Measurements from ENCODE around the gene CAPN5. TPM values are rescaled to one million over a fixed set of nuclear protein-coding genes. Genes with fewer than 3 reads are reported as not detected.
"Not testable (repeated sequence)": the region's sequence is repeated elsewhere in the genome, so short reads cannot be mapped to it uniquely, and the experiment has no call there.

The CAPN5 gene
- total RNA-seq, 1 experiment from 2014 or later: 1.7 TPM

DNA sequence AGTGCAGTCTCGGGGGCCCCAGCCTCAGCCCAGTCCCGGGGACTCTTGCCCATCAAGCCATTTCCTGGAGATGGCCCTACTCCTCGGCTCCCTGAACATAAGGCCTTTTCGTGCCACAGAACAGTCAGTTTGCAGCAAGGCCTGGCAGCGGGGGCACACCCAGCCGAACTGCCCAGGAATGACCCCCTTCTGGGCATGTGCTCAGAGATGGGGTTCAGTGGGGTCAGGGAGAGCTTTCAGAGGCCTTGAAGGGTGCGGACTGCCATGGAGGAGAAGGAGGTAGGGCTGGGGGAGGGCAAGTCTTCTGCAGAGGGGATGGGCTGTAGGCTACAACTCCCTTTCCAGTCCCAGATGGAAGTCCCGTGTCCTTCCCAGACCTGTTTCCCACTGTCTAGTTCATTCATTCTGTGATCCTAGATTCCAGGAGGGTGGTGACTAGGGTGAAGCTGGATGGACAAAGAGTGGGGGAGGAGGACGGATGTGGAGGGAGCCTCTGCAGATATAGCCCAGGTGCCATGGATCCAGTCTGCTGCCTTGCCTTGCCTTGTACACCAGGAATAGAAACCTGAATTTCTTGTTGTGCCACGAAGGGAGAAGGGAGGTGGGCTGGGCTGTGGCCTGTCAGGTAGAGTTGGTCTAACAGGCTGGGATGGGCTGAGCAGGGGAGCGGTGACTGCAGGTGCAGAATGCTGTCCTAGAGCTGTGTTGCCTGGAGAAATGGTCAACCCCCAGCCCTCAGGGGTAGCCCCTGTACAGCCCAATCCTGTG, 21.6 kb downstream of the CAPN5 start:
- no peak for DNase-seq (ENCODE audit: low read depth, low spot score)
- in situ Hi-C loops (cut with HindIII; ENCODE audit: low pct_unique_long_range_greater_than_20kb, low sequenced_read_pairs): no loop called here

DNA sequence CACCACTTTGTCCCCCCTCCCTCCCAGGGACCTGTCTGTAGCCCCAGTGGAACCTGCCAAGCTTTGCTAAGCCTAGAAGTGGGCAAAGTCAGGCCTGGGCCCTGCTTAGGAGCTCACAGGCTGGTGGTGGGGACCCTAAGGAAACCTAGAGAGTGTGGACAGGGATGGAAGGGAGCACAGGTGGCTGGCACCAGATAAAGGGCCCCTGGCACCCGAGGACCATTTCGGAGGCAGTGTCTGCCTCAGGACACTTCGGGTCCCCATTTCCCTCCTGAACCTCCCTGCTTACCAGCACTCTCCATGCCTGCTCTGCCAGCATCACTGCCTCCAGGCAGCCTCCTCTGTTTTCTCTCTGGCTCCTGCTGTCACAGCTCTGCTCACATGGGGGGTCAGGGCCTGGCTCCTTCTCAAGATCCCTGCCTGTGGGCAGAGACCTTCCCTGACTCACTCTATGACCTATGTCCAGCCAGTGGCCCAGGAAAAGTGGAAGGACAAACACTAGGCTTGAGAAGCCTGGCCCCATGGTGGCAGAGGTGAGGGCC, 22.3 kb downstream of the CAPN5 start:
- DNase-seq (ENCODE audit: low read depth, low spot score): no peak
- in situ Hi-C loops (cut with HindIII; ENCODE audit: low pct_unique_long_range_greater_than_20kb, low sequenced_read_pairs): no loop called here

DNA sequence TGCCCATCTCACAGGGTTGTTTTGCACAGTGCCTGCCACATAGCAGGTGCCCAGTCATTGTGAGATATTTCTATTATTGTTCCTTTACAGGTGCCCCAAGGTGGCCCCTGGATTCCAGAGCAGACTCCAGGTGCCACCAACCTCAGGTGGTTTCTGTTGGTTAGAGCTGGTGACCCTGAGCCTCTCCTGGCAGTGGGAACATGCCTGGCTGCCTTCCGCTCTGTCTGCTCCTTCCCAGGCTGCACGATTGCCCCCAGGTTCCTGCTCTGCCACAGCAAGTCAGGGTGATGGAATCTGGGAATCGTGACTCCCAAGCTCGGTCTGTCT, 23.2 kb downstream of the CAPN5 start:
- in situ Hi-C loops (cut with HindIII; ENCODE audit: low pct_unique_long_range_greater_than_20kb, low sequenced_read_pairs): no loop called here

DNA sequence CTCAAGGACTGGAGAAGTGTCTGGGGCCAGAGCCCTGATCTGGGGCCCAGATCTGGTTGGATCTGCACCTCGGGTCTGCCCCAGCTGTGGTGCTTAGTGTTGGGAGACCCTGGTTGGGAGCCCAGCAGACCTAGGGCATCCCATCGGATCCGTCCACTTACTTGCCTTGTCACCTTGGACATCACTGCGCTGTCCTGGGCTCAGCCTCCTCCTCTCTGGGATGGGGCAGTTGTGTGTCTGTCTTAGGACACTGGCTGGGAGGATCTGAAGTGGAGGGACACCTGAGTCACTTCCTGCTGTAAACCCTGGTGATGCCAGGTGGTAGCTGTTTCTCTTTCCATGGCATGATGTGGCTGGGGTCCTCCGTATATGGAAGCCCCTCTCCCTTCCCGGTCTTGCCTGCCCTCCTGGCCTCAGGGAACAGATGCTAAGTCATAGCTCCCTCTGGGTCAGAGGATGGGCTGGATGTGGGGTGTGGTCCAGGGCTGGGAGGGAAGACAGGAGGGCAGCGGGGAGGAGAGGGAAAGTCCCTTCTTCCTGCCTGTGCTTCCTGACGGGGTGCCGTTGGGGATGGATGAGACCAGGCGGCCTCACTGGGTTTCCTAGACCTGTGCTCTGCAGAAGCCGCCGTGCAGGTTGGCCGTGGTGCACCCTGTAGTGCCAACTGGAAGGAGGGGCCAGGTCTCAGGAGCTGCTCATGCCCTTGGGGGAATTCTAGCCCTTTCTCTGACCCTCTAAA, 23.8 kb downstream of the CAPN5 start:
- DNase-seq (ENCODE audit: low read depth, low spot score): no peak
- in situ Hi-C loops (cut with HindIII; ENCODE audit: low pct_unique_long_range_greater_than_20kb, low sequenced_read_pairs): no loop called here

More for the DNA sequence above, 23.2 kb downstream of the CAPN5 start:
- no peak for DNase-seq (ENCODE audit: low read depth, low spot score)

DNA sequence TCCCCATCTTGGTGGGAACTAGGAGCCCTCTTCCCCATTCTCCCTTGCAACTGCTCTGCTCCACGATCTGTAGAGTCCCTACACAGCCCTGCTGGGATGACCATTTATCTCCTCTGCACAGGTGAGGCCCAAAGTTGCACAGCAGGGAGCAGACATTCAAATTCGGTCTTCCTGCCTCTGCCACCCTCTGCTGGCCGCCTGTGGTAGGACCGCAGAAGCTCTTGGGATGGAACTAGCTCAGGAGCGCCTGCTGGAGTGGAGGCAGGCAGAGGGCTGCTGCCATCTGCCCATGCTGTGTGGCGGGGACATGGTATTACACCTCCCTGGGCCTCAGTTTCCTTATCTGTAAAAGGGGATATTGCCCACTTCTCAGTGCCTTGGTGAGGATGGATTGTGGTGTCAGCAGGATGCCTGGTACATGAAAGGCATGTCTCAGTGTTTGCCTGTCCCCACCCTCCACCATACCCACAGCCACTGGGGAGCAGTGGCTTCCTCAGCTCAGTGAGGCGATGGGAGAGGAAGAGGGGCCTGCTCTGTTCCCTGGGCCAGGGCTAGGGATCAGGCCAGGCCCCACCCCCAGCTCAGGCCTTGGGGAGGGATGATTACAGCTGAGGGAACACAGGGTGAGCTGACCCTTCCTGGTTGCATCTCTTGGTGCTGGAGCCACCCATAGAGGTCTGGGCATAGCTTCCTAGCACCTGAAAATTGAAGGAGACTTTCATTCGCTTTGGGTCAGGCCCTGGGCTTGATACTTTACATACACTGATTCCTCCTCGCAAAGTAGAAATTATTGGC, 24.6 kb downstream of the CAPN5 start:
- in situ Hi-C loops (cut with HindIII; ENCODE audit: low pct_unique_long_range_greater_than_20kb, low sequenced_read_pairs): no loop called here
- DNase-seq (ENCODE audit: low read depth, low spot score): peak; percentile 73

DNA sequence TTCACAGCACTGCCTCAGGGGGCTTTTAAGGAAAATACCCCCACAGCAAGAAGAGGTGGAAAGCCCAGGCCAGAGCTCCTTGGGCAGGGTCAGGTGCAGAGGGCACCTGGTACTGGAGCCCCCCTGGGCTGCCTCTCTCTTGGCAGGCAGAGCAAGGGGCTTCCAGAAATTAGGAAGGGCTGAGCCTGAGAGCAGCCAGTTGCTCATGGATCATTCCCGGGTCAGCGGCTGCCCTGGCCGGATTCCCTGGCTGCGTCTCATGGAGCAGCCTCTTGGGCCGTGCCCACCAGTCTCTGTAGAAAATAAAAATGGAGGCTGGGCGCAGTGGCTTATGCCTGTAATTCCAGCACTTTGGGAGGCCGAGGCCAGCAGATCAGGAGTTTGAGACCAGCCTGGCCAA, 25.6 kb downstream of the CAPN5 start:
- in situ Hi-C loops (cut with HindIII; ENCODE audit: low pct_unique_long_range_greater_than_20kb, low sequenced_read_pairs): no loop called here

DNA sequence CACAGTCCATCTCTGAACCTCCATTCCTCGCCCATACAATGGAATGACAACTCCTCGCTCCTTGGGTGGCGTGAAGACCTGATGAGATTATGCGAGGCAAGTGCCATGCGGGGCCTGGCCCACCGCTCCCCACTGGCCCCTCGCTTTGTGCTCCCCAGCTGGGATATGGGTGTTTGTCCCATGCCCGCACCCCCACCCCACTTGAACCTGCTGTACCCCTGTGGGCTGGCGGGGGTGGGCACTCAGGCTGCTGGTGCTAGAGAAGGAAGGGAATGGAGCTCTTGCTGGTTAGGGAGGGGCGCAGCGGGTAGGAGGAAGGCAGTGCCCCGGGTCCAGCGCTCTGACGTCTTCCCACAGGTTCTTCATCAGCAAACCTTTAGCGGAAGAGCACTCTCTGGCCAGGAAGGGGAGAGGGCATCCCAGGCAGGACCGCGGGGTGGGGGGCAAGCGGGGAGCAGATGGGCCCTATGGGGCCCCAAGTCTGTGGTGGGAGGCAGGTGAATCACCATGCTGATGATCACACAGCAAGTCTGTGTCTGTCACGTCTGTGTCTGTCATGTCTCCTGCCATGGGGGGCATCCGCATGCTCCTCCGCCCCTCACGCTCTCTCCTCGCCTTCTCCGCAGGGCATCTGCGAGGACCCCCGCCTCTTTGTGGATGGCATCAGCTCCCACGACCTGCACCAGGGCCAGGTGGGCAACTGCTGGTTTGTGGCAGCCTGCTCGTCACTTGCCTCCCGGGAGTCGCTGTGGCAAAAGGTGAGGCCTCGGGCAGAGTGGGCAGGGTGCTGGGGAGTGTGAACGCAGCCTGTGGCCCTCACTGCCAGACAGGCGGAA, 26.5 kb downstream of the CAPN5 start:
- DNase-seq (ENCODE audit: low read depth, low spot score): no peak
- in situ Hi-C loops (cut with HindIII; ENCODE audit: low pct_unique_long_range_greater_than_20kb, low sequenced_read_pairs): no loop called here

More for the DNA sequence above, 25.6 kb downstream of the CAPN5 start:
- DNase-seq (ENCODE audit: low read depth, low spot score): no peak

DNA sequence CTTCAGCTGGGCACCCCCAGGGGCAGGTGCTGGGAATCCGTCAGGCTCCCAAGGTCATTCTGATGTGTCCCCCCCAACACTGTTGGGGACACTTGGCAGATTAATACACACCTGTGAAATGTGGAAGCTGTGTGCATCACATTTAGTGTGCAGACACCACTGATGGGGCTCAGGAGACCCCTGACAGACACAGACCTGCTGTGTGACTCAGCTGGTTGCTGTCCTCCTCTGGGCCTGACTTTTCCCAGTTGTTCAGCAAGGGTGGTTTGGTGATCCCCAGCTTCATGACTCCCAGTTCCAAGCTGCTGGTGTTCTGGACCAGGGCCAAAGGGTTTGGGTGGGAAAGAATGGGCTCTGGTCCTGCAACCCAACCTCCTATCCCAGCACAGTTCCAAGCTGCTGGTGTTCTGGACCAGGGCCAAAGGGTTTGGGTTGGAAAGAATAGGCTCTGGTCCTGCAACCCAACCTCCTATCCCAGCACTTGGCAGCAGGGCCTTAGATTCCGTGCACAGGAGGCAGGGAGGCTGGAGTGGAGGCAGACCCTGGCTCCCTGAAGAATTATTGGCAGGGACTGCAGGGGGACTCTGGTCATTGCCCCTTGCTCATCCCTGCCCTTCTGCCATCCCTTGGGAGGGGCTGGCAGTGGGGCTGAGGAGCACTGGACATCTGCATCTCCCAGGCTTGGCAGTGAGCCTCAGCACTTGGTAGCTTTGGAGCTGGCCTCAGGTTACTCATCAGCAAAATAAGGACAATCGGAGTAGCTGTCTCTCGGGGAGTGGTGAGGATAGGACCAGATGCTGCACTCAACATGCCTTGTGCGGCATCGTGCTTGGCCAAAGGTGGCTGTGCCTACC, 27.4 kb downstream of the CAPN5 start:
- DNase-seq (ENCODE audit: low read depth, low spot score): no peak
- in situ Hi-C loops (cut with HindIII; ENCODE audit: low pct_unique_long_range_greater_than_20kb, low sequenced_read_pairs): no loop called here

DNA sequence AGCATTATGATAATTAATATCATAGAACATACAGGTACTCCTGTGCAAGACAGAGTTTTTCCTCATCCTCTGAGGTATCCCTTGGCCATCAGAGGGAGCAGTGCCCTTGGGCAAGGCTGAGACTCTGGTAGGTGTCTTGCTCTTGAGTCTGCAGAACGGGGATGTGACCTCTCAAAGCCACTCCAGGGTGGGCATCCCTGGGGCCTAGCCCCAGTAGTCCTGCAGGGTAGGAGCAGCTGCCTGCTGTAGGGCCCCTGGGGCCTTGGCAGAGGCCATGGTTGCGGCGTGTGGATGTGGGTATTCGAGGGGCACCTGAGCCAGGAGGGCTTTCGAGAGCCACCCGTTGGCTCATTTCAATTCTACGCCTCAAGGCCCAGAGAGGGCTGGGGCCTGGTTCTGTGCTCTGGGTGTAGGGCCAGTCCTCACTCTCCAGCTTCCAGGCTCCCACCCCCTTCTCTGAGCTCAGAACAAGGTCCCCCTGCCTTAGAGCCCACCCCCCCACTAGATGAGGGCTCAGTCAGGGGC, 28.1 kb downstream of the CAPN5 start:
- DNase-seq (ENCODE audit: low read depth, low spot score): no peak
- in situ Hi-C loops (cut with HindIII; ENCODE audit: low pct_unique_long_range_greater_than_20kb, low sequenced_read_pairs): no loop called here

DNA sequence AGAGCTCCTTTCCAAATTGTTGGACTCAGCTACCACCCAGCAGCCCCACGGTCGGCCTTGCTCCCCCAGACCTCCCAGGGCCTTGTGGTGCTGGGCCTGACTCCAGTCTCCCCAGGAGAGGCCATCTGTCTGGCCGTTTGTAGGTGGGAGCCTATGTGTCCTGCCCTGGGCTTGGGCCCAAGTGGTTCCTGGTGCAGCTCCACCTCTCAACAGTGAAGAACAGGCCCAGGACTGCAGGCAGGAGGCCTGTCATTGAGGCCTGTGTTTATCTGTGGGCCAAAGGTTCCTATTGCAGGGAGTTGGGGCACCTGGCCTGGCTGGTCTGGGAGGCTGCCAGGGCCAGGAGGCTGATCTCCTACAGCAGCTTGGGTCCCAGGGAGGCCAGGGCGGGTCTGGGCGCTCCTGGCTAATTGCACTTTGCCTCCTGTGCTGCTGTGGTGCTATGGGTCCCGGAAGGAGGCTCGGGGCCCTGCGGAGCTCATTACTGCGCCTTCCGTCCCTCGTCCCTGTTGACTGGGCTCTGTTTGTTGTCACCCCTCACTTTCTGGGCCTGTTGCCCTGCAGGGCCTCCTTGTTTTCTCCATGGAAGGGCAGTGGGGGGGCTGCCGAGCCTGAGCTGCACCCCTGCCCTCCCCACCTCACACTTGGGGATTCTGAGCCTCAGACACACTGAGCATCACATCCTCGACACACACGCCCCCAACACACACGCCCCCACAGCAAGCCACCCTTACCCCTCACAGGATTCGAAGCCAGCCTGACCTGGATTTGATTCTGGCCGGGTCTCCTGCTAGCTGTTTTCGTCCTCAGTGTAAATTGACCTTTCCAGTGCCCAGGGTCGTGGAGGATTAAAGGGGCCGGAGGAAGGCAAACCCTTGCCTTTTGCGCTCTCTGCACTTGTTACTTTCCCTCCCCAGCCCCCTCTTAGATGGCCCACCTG, 29.1 kb downstream of the CAPN5 start:
- no peak for DNase-seq (ENCODE audit: low read depth, low spot score)
- in situ Hi-C loops (cut with HindIII; ENCODE audit: low pct_unique_long_range_greater_than_20kb, low sequenced_read_pairs): no loop called here

DNA sequence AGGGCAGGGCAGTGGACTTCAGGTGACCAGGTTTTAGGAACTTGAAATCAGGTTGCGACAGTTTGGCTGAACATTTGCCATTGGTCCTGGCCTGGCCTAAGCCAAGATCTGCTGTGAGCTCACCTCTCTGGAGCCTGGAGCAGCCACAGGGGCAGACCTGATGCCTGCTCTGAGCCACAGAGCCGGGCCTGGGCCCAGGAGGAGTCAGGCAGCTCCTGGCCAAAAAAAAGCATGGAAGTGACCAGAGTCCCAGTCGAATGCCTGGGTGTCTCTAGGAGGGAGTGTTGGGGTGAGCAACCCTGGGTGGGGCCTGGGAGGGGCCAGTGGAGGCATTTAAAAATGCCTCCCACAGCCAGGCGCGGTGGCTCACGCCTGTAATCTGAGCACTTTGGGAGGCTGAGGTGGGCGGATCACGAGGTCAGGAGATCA, 29.8 kb downstream of the CAPN5 start:
- DNase-seq (ENCODE audit: low read depth, low spot score): no peak
- in situ Hi-C loops (cut with HindIII; ENCODE audit: low pct_unique_long_range_greater_than_20kb, low sequenced_read_pairs): no loop called here

DNA sequence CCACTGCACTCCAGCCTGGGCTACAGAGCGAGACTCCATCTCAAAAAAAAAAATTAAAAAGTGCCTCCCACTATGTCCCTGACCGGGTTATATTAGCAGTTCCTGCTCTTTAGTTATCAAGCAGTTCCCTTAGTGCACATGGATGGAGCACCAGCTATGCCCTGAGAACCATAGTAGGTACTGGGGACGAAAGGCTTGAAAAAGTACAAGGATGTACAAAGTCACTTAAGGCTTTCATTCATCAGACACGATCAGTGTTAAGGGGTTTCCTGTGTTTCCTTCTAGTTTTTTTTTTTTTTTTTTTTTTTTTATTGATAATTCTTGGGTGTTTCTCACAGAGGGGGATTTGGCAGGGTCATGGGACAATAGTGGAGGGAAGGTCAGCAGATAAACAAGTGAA, 30.4 kb downstream of the CAPN5 start:
- in situ Hi-C loops (cut with HindIII; ENCODE audit: low pct_unique_long_range_greater_than_20kb, low sequenced_read_pairs); DNase-seq (ENCODE audit: low read depth, low spot score): not testable (repeated sequence)

DNA sequence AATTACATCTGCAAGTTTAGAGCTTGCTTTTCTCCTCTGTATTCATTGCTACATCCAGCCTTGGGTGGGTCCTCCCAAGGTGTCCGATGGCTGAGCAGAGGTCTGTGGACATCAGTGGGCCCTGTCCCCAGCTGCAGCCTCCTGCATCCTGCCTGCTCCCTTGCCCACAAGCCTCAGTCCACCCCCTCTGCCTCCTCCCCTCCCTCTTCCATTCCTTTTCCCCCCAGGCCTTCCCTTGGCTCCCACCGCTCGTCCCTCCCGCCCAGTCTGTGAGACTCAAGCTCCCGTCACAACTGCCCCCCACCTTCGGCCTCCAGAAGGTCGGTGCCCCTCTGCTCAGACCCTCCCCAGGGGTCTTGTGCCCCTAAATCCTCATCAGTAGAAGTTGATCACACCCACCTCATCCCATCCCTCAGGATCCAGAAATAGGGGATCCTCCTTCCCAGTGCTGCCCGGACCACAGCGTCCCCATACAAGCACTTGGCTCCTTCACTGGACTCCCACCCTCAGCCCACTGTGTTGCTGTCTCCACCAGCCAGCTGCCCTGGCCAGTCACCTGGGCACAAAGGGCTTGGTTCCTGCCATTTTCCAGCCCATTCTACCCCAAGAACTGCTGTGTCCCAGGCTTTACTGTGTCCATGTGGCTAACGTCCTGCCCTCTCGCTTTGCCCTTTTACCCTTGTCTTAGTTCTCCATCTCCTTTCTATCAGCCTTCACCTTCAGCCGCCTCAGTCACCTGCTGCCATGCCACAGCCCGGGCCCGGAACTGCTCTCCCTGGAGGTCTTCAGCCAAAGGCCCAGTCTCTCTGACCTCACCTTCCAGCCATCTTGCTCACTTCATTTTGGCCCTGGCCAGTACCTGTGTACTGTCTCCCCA, 33.6 kb downstream of the CAPN5 start:
- DNase-seq (ENCODE audit: low read depth, low spot score): no peak
- in situ Hi-C loops (cut with HindIII; ENCODE audit: low pct_unique_long_range_greater_than_20kb, low sequenced_read_pairs): no loop called here

DNA sequence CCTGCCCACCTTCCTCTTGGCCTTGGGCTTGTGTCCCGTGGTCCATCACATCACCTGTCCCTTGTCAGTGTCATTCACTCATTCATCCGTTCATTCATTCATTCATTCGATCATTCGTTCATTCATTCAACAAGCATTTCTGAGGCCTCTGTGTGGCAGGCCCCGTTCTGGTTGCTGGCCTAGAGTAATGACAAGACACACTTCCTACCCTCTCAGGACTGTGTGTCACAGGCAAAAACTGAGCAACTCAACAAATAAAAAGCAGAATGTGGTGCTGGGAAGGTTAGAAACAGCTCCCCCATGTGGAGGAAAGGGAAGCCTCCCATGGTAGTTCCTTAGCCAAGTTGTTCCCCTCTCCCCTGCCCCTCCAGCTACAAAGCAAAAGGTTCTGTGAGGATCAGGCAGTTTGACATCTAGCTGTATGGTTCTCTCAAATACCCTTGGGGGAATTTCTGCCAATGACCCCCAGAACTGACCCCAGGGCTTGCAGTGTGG, 34.3 kb downstream of the CAPN5 start:
- peak; percentile 47 for DNase-seq (ENCODE audit: low read depth, low spot score)
- in situ Hi-C loops (cut with HindIII; ENCODE audit: low pct_unique_long_range_greater_than_20kb, low sequenced_read_pairs): no loop called here
